Endothelial cell of umbilical vein (primary cell): ENCODE results near the gene SAMD4B.

Experiments
- CTCF ChIP-seq, 2 donors: IDR thresholded peaks; 1 replicate in 1 of 2; 2 replicates in 1 of 2; pipeline ENCODE4 v1.5.1; 2011; ENCODE audit warnings: low read length in 2 of 2, mild to moderate bottlenecking in 2 of 2, moderate library complexity in 2 of 2, control low read depth in 1 of 2, inconsistent platforms in 1 of 2, low read depth in 1 of 2; ENCODE audit not compliant: insufficient read depth in 1 of 2; ENCODE audit errors: extremely low read depth in 1 of 2
- EZH2 ChIP-seq: IDR thresholded peaks from 2 replicates; pipeline ENCODE4 v1.6.1; 2012; ENCODE audit warnings: borderline replicate concordance, low read depth, mild to moderate bottlenecking, moderate library complexity, low read length, inconsistent platforms; ENCODE audit not compliant: severe bottlenecking
- JUN ChIP-seq: IDR thresholded peaks from 2 replicates; pipeline ENCODE4 v1.6.1; 2011; ENCODE audit warnings: borderline replicate concordance, low read depth; ENCODE audit not compliant: insufficient read length, insufficient read depth
- MYC ChIP-seq: IDR thresholded peaks from one replicate; pipeline ENCODE4 v1.6.1; 2011; ENCODE audit warnings: mild to moderate bottlenecking, low read depth, low read length

- no peak for TF ChIP-seq EZH2
- TF ChIP-seq CTCF (IDR thresholded peaks at IDR 0.05; ENCODE audit: extremely low read depth in 1 of 2, insufficient read depth in 1 of 2, low read depth in 1 of 2, low read length in 2 of 2), result no peak
- TF ChIP-seq JUN, result no peak
- TF ChIP-seq MYC, result no peak
Observed at GRCh38 chr19:39433480-39434079, 91.4 kb downstream of the SAMD4B start.
